SU-DHL-6 (cell line): ENCODE measurements around the gene OR13C5.

Experiments used
- H2AFZ ChIP-seq: fragments of 200-600 bp; sonication (generic); 2 replicates; pipeline ENCODE4 v1.6.1; 2014; ENCODE audit warnings: low read depth, mild to moderate bottlenecking, moderate library complexity, mixed read lengths, antibody characterized with exemption, low read length; ENCODE audit not compliant: severe bottlenecking
- H3F3A ChIP-seq: fragments of 200-600 bp; shearing (Covaris generic); 2 replicates; pipeline ENCODE4 v1.6.0; 2016; ENCODE audit warnings: antibody characterized with exemption, mild to moderate bottlenecking; ENCODE audit not compliant: insufficient read depth
- H3K27ac ChIP-seq: fragments of 200-600 bp; sonication (generic); 2 replicates; pipeline ENCODE4 v1.5.1; 2016; ENCODE audit warnings: low read depth, mild to moderate bottlenecking, low read length, moderate library complexity, mixed read lengths
- H3K27me3 ChIP-seq: fragments of 200-600 bp; sonication (generic), shearing (Covaris generic); 2 replicates; pipeline ENCODE4 v1.6.0; 2014; ENCODE audit warnings: mild to moderate bottlenecking, low read length
- H3K36me3 ChIP-seq: fragments of 200-600 bp; sonication (generic); 2 replicates; pipeline ENCODE4 v1.6.1; 2014; ENCODE audit warnings: mild to moderate bottlenecking, low read length, mixed read lengths
- H3K4me2 ChIP-seq: fragments of 300-600, 200-600 bp; shearing (Covaris generic), sonication (generic); 2 replicates; pipeline ENCODE4 v1.6.0; 2014; ENCODE audit warnings: low read length, low read depth, mild to moderate bottlenecking; ENCODE audit not compliant: poor library complexity, severe bottlenecking
- H3K4me3 ChIP-seq: fragments of 200-600 bp; sonication (generic); 2 replicates; pipeline ENCODE4 v1.5.1; 2014; ENCODE audit warnings: antibody characterized with exemption, low read length, mild to moderate bottlenecking, mixed read lengths; ENCODE audit not compliant: insufficient read depth, poor library complexity, severe bottlenecking
- H3K79me2 ChIP-seq: fragments of 200-600 bp; sonication (generic); 2 replicates; pipeline ENCODE4 v1.6.1; 2014; ENCODE audit warnings: mild to moderate bottlenecking, low read length, moderate library complexity; ENCODE audit not compliant: insufficient read depth
- H3K9ac ChIP-seq: fragments of 200-600 bp; sonication (generic); 2 replicates; pipeline ENCODE4 v1.7.0; 2014; ENCODE audit warnings: mild to moderate bottlenecking, low read length
- H3K9me2 ChIP-seq: fragments of 200-600 bp; sonication (generic); replicated peaks from 2 replicates; pipeline ENCODE4 v1.6.1; 2014; ENCODE audit warnings: low read length; ENCODE audit not compliant: insufficient read depth
- H3K9me3 ChIP-seq: fragments of 200-600 bp; sonication (generic); 2 replicates; pipeline ENCODE4 v1.6.1; 2014; ENCODE audit warnings: low read length, mixed read lengths; ENCODE audit not compliant: insufficient read depth
- H4K20me1 ChIP-seq: fragments of 200-600 bp; sonication (generic); 2 replicates; pipeline ENCODE4 v1.6.1; 2014; ENCODE audit warnings: low read depth, mild to moderate bottlenecking, antibody characterized with exemption, low read length, moderate library complexity, mixed read lengths
- CTCF ChIP-seq: fragments of 200-600 bp; sonication (generic); IDR thresholded peaks from one replicate; pipeline ENCODE4 v1.5.1; 2017; ENCODE audit warnings: antibody characterized with exemption, mild to moderate bottlenecking, low read length, moderate library complexity; ENCODE audit not compliant: insufficient read depth, poor library complexity, severe bottlenecking
- EZH2phosphoT487 ChIP-seq: fragments of 200-600 bp; sonication (generic), shearing (Covaris generic); conservative IDR thresholded peaks from 2 replicates; pipeline ENCODE4 v1.6.1; 2018; ENCODE audit warnings: mild to moderate bottlenecking, antibody characterized with exemption, low read length, moderate library complexity, mixed read lengths

The OR13C5 gene

GRCh38 chr9:104618104-104618503 lies 18.9 kb upstream of the OR13C5 start, which contains the start of gene OR13C9:
Gene OR13C9 (minus strand): TSS chr9:104618204. CDS start chr9:104618204, 0 bp downstream.
- Histone ChIP-seq H3K9me2 (no peaks in the 10 kb centered on the region), H3K36me3 (no peaks in the 10 kb centered on the region), H3K9me3 (no peaks in the 10 kb centered on the region), H3K9ac (no peak within 1 kb of the TSS), H3K4me2 (no peak within 1 kb of the TSS), H3K27me3 (no peaks in the 10 kb centered on the region), H2AFZ (no peak within 1 kb of the TSS), H3K4me3 (no peak within 1 kb of the TSS), H3K79me2 (no peaks in the 10 kb centered on the region), H3F3A (no peaks in the 10 kb centered on the region), H4K20me1 (no peaks in the 10 kb centered on the region), H3K27ac (no peak within 1 kb of the TSS)
- TF ChIP-seq CTCF (no peak), EZH2phosphoT487 (no peak)

GRCh38 chr9:104617418-104617817 lies 18.2 kb upstream of the OR13C5 start:
- H3F3A ChIP-seq, result no peaks in the 10 kb centered on the region
- H3K27ac ChIP-seq, result no peak overlapping the region
- H2AFZ ChIP-seq, result no peak overlapping the region
- H3K9me3 ChIP-seq, result no peaks in the 10 kb centered on the region
- no peaks in the 10 kb centered on the region for H3K9me2 ChIP-seq
- H3K9ac ChIP-seq, result no peak overlapping the region
- no peaks in the 10 kb centered on the region for H3K79me2 ChIP-seq
- H3K27me3 ChIP-seq, result no peaks in the 10 kb centered on the region
- H4K20me1 ChIP-seq, result no peaks in the 10 kb centered on the region
- no peak overlapping the region for H3K4me3 ChIP-seq
- no peak for TF ChIP-seq CTCF
- no peak for TF ChIP-seq EZH2phosphoT487
- H3K4me2 ChIP-seq, result no peak overlapping the region
- no peaks in the 10 kb centered on the region for H3K36me3 ChIP-seq

- no peaks in the 10 kb centered on the region for H3K9me3 ChIP-seq
- no peaks in the 10 kb centered on the region for H3K9me2 ChIP-seq
- no peaks in the 10 kb centered on the region for H4K20me1 ChIP-seq
- TF ChIP-seq EZH2phosphoT487 (no peak), CTCF (no peak)
- H3K79me2 ChIP-seq, result no peaks in the 10 kb centered on the region
- H2AFZ ChIP-seq, result no peak overlapping the region
- H3K4me3 ChIP-seq, result no peak overlapping the region
- H3K27ac ChIP-seq, result no peak overlapping the region
- H3F3A ChIP-seq, result no peaks in the 10 kb centered on the region
- H3K27me3 ChIP-seq, result no peaks in the 10 kb centered on the region
- H3K9ac ChIP-seq, result no peak overlapping the region
- H3K36me3 ChIP-seq, result no peaks in the 10 kb centered on the region
- H3K4me2 ChIP-seq, result no peak overlapping the region
Observed at GRCh38 chr9:104611213-104611612, 12.0 kb upstream of the OR13C5 start.
